ENCODE data around the gene BOC. TPM values are rescaled to one million over a fixed set of nuclear protein-coding genes. Genes with fewer than 3 reads are reported as not detected.

Gene BOC
- total RNA-seq, 6 experiments from 2014 or later = 7.0 to 15.1 (median 13.2) TPM

DNA sequence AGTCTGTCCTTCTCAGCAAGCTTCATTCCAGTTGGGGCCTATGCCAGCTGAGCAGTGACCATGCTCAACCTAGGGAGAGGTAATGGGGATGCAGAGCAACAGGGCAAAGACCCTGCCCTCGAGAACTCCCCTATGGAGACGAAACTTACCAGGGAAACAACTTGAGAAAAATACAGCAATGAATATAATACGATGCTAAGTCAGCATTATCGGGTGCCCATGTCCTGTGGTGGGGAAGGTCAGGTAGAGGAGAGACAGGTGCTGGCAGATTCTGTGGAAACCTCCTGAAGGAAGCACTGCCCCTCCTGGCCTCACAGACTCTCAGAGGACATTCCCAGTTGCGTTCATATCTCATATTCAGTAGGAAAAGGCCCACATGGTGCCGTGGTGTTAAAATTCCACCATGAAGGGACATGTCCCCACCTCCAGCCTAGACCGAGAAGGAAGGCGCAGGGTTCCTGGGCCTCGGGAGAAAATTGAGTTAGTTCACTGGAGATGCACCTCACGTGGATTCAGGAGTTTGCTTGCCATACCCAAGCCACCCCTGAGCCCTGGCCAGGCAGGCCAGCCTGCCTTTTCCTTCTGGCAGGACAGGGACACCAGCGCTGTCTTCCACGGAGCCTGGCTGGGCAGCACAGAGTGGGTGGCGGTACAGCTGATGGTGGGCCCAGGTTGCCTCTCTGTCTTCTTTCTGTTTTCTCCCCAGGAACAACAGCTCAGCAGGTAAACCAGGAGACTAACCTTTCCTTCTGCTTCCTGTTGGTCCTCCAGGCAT, 62.4 kb downstream of the BOC start:
- Mint-ChIP-seq H3K4me3 (no peak overlapping the region), H3K9me3 (no peaks in the 10 kb centered on the region), H3K27me3 (ENCODE audit: insufficient read depth) (peaks cover 2% of the 10 kb centered on the region), H3K36me3 (ENCODE audit: low read depth) (no peaks in the 10 kb centered on the region), H3K4me1 (ENCODE audit: low read depth) (peaks cover 31% of the 10 kb centered on the region), H3K27ac (no peak overlapping the region)
- TF ChIP-seq, protein P1, sequence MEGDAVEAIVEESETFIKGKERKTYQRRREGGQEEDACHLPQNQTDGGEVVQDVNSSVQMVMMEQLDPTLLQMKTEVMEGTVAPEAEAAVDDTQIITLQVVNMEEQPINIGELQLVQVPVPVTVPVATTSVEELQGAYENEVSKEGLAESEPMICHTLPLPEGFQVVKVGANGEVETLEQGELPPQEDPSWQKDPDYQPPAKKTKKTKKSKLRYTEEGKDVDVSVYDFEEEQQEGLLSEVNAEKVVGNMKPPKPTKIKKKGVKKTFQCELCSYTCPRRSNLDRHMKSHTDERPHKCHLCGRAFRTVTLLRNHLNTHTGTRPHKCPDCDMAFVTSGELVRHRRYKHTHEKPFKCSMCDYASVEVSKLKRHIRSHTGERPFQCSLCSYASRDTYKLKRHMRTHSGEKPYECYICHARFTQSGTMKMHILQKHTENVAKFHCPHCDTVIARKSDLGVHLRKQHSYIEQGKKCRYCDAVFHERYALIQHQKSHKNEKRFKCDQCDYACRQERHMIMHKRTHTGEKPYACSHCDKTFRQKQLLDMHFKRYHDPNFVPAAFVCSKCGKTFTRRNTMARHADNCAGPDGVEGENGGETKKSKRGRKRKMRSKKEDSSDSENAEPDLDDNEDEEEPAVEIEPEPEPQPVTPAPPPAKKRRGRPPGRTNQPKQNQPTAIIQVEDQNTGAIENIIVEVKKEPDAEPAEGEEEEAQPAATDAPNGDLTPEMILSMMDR (IDR thresholded peaks at IDR 0.05) = no peak
- DNase-seq = no peak

DNA sequence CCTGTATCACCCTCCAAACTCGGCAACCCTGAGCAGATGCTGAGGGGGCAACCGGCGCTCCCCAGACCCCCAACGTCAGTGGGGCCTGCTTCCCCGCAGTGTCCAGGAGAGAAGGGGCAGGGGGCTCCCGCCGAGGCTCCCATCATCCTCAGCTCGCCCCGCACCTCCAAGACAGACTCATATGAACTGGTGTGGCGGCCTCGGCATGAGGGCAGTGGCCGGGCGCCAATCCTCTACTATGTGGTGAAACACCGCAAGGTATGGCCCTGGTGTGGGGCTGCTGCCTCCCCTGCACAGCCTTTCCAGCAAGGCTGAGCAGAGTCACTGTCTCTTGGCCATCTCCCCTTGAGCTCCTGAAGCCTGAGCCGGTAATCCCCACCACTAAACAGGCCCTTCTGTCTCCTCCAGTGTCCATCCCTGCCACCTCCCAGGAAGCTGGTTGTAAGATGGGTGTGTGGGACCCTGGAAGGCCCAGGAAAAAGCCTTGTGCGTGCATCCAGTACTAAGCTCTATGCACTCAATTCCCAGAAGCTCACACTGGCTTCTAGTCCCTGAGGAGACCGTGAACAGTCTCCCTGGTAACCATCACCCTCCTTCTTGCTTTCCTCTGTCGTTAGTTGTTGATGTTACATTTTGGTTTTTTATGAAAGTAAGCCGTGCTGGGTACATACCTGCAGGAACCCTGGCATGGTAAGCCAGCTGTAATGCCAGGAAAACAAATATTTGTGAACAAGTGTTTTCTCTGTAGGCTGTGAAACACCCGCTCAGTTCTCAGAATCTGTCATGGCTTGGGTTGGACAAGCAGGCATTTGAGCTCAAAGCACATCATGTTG, 63.3 kb downstream of the BOC start:
- peaks cover 31% of the 10 kb centered on the region for H3K4me1 Mint-ChIP-seq (ENCODE audit: low read depth)

DNA sequence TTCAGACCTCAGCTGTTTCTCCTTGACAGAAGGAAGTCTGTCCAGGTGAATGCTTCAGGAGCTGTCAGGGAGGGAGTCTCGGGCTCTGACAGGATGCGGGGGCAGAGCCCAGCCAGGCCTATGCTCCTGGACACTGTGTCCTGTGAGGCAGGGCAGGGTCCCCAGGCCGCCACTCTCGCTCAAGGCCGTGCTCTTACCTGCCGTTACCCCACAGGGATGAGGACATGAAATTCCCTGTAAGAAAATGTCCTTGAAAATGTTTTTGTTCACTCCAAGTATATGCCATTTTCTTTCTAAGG, 63.9 kb downstream of the BOC start:
- H3K27me3 Mint-ChIP-seq (ENCODE audit: insufficient read depth) = peaks cover 2% of the 10 kb centered on the region
- no peaks in the 10 kb centered on the region for H3K9me3 Mint-ChIP-seq
- no peaks in the 10 kb centered on the region for H3K36me3 Mint-ChIP-seq (ENCODE audit: low read depth)
- H3K4me3 Mint-ChIP-seq = no peak overlapping the region
- H3K27ac Mint-ChIP-seq = no peak overlapping the region
- H3K4me1 Mint-ChIP-seq (ENCODE audit: low read depth) = peaks cover 25% of the 10 kb centered on the region
- no peak for DNase-seq
- TF ChIP-seq, protein P1 (IDR thresholded peaks at IDR 0.05) = no peak

More for the DNA sequence above, 63.3 kb downstream of the BOC start:
- H3K27me3 Mint-ChIP-seq (ENCODE audit: insufficient read depth) = peaks cover 2% of the 10 kb centered on the region
- no peak overlapping the region for H3K4me3 Mint-ChIP-seq
- no peak for DNase-seq
- no peaks in the 10 kb centered on the region for H3K36me3 Mint-ChIP-seq (ENCODE audit: low read depth)
- no peaks in the 10 kb centered on the region for H3K9me3 Mint-ChIP-seq
- TF ChIP-seq, protein P1 (IDR thresholded peaks at IDR 0.05) = no peak
- H3K27ac Mint-ChIP-seq = no peak overlapping the region; the same call in 1 of the 2 replicates

DNA sequence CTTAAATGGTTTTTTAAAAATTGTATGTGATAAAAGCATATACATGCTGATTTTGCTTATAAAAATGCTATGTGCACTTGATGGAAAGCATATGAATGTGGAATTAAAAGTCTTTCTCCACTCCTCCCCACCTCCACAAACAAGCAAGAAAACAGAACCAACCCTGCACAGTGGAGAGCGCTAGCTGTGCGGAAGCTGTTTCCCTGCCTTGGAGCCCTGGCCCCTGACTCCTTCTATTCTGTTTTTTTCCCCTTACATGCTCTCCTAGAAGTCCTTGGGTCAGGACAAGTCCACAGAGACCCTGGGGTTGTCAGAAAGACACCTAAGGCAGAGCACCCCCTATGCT, 64.2 kb downstream of the BOC start:
- DNase-seq = no peak
- H3K4me1 Mint-ChIP-seq (ENCODE audit: low read depth) = peaks cover 22% of the 10 kb centered on the region; the same call in 1 of the 2 replicates
- H3K27ac Mint-ChIP-seq = peak overlapping the region; percentile 95; the same call in 1 of the 2 replicates
- TF ChIP-seq, protein P1 (IDR thresholded peaks at IDR 0.05) = no peak
- H3K4me3 Mint-ChIP-seq = no peak overlapping the region; the same call in 1 of the 2 replicates
- H3K9me3 Mint-ChIP-seq = no peaks in the 10 kb centered on the region
- H3K27me3 Mint-ChIP-seq (ENCODE audit: insufficient read depth) = peaks cover 2% of the 10 kb centered on the region
- no peaks in the 10 kb centered on the region for H3K36me3 Mint-ChIP-seq (ENCODE audit: low read depth)

DNA sequence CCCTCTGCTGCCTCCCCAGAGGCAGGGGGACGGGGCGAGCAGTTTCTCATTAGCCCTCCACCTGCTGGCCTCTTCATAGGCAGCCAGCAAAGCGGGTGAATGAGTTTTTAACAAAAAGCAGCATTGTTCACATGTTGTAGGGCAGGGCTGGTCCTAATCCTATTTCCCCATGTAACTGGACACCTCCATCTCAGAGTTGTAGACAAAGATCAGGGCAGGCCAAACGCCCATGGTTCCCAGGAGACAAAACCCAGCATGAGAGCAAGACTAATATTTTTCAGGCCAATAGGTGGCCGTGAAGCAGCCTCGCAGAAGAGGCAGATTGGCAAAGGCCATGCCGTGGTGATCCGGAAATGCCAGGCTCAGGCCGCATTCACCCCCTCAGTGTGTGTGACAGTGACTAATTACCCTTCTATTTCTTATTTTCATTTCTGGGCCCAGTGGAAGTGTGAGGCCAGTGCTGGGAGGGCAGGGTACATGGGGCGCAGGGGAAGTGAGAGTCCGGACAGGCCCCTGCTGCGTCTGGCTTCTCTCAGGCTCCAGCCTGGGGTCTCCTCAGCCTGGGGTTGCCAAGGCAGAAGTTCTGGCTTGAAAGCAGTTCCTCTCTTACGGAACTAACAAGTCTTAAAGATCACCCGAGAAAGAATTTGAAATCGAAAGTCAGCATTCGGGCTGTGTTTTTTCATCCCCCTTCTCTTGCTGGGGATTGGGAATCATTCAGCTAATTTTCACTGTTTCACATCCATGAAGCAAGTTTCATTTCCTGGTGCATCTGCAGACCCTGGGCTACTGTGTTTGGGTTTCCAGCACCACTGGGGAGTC, 64.8 kb downstream of the BOC start:
- Mint-ChIP-seq H3K4me1 (ENCODE audit: low read depth) (peaks cover 22% of the 10 kb centered on the region; the same call in 1 of the 2 replicates), H3K4me3 (peak overlapping the region; percentile 86), H3K9me3 (no peaks in the 10 kb centered on the region), H3K27ac (peak overlapping the region; percentile 95), H3K27me3 (ENCODE audit: insufficient read depth) (peaks cover 2% of the 10 kb centered on the region), H3K36me3 (ENCODE audit: low read depth) (no peaks in the 10 kb centered on the region)
- TF ChIP-seq, protein P1 (IDR thresholded peaks at IDR 0.05) = peak; percentile 45
- peak; percentile 1 for DNase-seq
